H9 (cell line): Measurements from ENCODE around the gene ERF. TPM values are rescaled to one million over a fixed set of nuclear protein-coding genes. Genes with fewer than 3 reads are reported as not detected.
A peak's percentile ranks its signal among the peaks of the same experiment; 100 is the strongest.

Experiments
- DNase-seq: peaks from one replicate; pipeline ENCODE4 v3.0.0-alpha.2; 2017
- H2AFZ ChIP-seq: one replicate; pipeline ENCODE4 v1.6.1; 2013; ENCODE audit warnings: mild to moderate bottlenecking, low read length, control low read depth, moderate library complexity
- H2AK5ac ChIP-seq: 2 replicates; pipeline ENCODE4 v1.6.1; 2013; ENCODE audit warnings: low read length, control low read depth, mixed read lengths; ENCODE audit not compliant: insufficient read length
- H2BK120ac ChIP-seq: one replicate; pipeline ENCODE4 v1.6.1; 2013; ENCODE audit warnings: low read depth, mild to moderate bottlenecking, low read length, control low read depth, inconsistent platforms; ENCODE audit not compliant: poor library complexity, severe bottlenecking
- H2BK12ac ChIP-seq: 2 replicates; pipeline ENCODE4 v1.6.1; 2013; ENCODE audit warnings: low read length, control low read depth, mixed read lengths, low read depth; ENCODE audit not compliant: insufficient read length
- H2BK15ac ChIP-seq: 2 replicates; pipeline ENCODE4 v1.6.1; 2013; ENCODE audit warnings: low read depth, low read length, control low read depth
- H2BK20ac ChIP-seq: one replicate; pipeline ENCODE4 v1.6.1; 2013; ENCODE audit warnings: low read depth, mild to moderate bottlenecking, low read length, control low read depth, inconsistent platforms; ENCODE audit not compliant: poor library complexity, severe bottlenecking
- H2BK5ac ChIP-seq: 2 replicates; pipeline ENCODE4 v1.6.1; 2013; ENCODE audit warnings: low read length, control low read depth, mixed read lengths; ENCODE audit not compliant: insufficient read length
- H3K14ac ChIP-seq: 2 replicates; pipeline ENCODE4 v1.6.1; 2013; ENCODE audit warnings: low read length, control low read depth; ENCODE audit not compliant: insufficient read depth
- H3K18ac ChIP-seq: 2 replicates; pipeline ENCODE4 v1.6.1; 2013; ENCODE audit warnings: low read depth, mild to moderate bottlenecking, mixed read lengths, low read length, control low read depth; ENCODE audit not compliant: insufficient read length
- H3K23ac ChIP-seq: 2 replicates; pipeline ENCODE4 v1.6.1; 2013; ENCODE audit warnings: low read length, control low read depth, mixed read lengths, low read depth; ENCODE audit not compliant: insufficient read length
- H3K23me2 ChIP-seq: 2 replicates; pipeline ENCODE4 v1.6.1; 2013; ENCODE audit warnings: low read depth, mild to moderate bottlenecking, mixed read lengths, low read length, control low read depth; ENCODE audit not compliant: insufficient read length, poor library complexity, severe bottlenecking
- H3K27ac ChIP-seq: 2 replicates; pipeline ENCODE4 v1.5.1; 2013; ENCODE audit warnings: low read length, control low read depth, mixed read lengths, low read depth; ENCODE audit not compliant: insufficient read length
- H3K27me3 ChIP-seq: 2 replicates; pipeline ENCODE4 v1.6.1; 2013; ENCODE audit warnings: low read length, control low read depth, inconsistent platforms; ENCODE audit not compliant: insufficient read depth
- H3K4ac ChIP-seq: 2 replicates; pipeline ENCODE4 v1.6.1; 2013; ENCODE audit warnings: low read depth, mild to moderate bottlenecking, control low read depth, inconsistent platforms, low read length, moderate library complexity
- H3K4me1 ChIP-seq: 2 replicates; pipeline ENCODE4 v1.6.1; 2013; ENCODE audit warnings: low read length, control low read depth, inconsistent platforms; ENCODE audit not compliant: insufficient read depth
- H3K4me2 ChIP-seq: 2 replicates; pipeline ENCODE4 v1.6.1; 2013; ENCODE audit warnings: low read length, control low read depth, mixed read lengths; ENCODE audit not compliant: insufficient read length, insufficient read depth
- H3K56ac ChIP-seq: 2 replicates; pipeline ENCODE4 v1.6.1; 2013; ENCODE audit warnings: low read depth, mild to moderate bottlenecking, mixed read lengths, low read length, control low read depth; ENCODE audit not compliant: insufficient read length
- H3K79me1 ChIP-seq: 2 replicates; pipeline ENCODE4 v1.6.1; 2013; ENCODE audit warnings: low read depth, mild to moderate bottlenecking, moderate library complexity, low read length, control low read depth, inconsistent platforms; ENCODE audit not compliant: insufficient read depth, poor library complexity, severe bottlenecking
- H3K79me2 ChIP-seq: 2 replicates; pipeline ENCODE4 v1.6.1; 2013; ENCODE audit warnings: low read length, control low read depth, inconsistent platforms; ENCODE audit not compliant: insufficient read depth
- H3K9ac ChIP-seq: 2 replicates; pipeline ENCODE4 v1.6.1; 2013; ENCODE audit warnings: low read length, control low read depth, mixed read lengths; ENCODE audit not compliant: insufficient read length; ENCODE audit errors: extremely low read depth
- H3K9me3 ChIP-seq: one replicate; pipeline ENCODE4 v1.6.1; 2013; ENCODE audit warnings: low read depth, low read length, inconsistent platforms; ENCODE audit not compliant: control insufficient read depth
- H3T11ph ChIP-seq: one replicate; pipeline ENCODE4 v1.6.1; 2013; ENCODE audit warnings: mild to moderate bottlenecking, low read length, control low read depth, inconsistent platforms
- H4K20me1 ChIP-seq: one replicate; pipeline ENCODE4 v1.6.1; 2013; ENCODE audit not compliant: control insufficient read depth, insufficient read length, insufficient read depth
- H4K5ac ChIP-seq: 2 replicates; pipeline ENCODE4 v1.6.1; 2013; ENCODE audit warnings: low read depth, mild to moderate bottlenecking, mixed read lengths, low read length, control low read depth; ENCODE audit not compliant: insufficient read length
- H4K8ac ChIP-seq: replicated peaks from 2 replicates; pipeline ENCODE4 v1.6.1; 2013; ENCODE audit warnings: low read length, control low read depth, mixed read lengths, low read depth; ENCODE audit not compliant: insufficient read length
- H4K91ac ChIP-seq: 2 replicates; pipeline ENCODE4 v1.6.1; 2013; ENCODE audit warnings: low read depth, mild to moderate bottlenecking, moderate library complexity, mixed read lengths, low read length, control low read depth; ENCODE audit not compliant: insufficient read length
- H3K27ac Mint-ChIP-seq, 3 experiments: 2 replicates in 2 of 3; 3 replicates in 1 of 3; pipeline ENCODE4 v1.8.0; 2020 to 2021; ENCODE audit warnings: mixed read lengths in 3 of 3, mild to moderate bottlenecking in 1 of 3, moderate library complexity in 1 of 3
- H3K27me3 Mint-ChIP-seq: 2 replicates; pipeline ENCODE4 v1.8.0; 2021; ENCODE audit warnings: low read depth, mild to moderate bottlenecking, moderate library complexity, mixed read lengths
- H3K36me3 Mint-ChIP-seq, 3 experiments: 2 replicates in 2 of 3; 3 replicates in 1 of 3; pipeline ENCODE4 v1.8.0; 2020 to 2021; ENCODE audit warnings: low read depth in 3 of 3, mixed read lengths in 3 of 3; ENCODE audit not compliant: insufficient read depth in 1 of 3
- H3K4me1 Mint-ChIP-seq, 2 experiments: 2 replicates each; pipeline ENCODE4 v1.8.0; 2020; ENCODE audit warnings: mixed read lengths in 2 of 2
- H3K4me3 Mint-ChIP-seq, 2 experiments: 2 replicates in 1 of 2; 3 replicates in 1 of 2; pipeline ENCODE4 v1.8.0; 2020 to 2021; ENCODE audit warnings: mild to moderate bottlenecking in 2 of 2, mixed read lengths in 2 of 2, moderate library complexity in 1 of 2
- H3K9me3 Mint-ChIP-seq, 2 experiments: 2 replicates in 1 of 2; 3 replicates in 1 of 2; pipeline ENCODE4 v1.8.0; 2020; ENCODE audit warnings: mild to moderate bottlenecking in 2 of 2, mixed read lengths in 2 of 2, moderate library complexity in 1 of 2
- CTCF ChIP-seq: fragments of 200-600 bp; sonication (generic); conservative IDR thresholded peaks from 3 replicates; pipeline ENCODE4 v1.8.0; 2021; ENCODE audit warnings: antibody characterized with exemption, mild to moderate bottlenecking
- WGBS: extraction: QIAGEN DNeasy Blood & Tissue Kit; methylation state at CpG from one replicate; pipeline ENCODE4 v1.1.7; 2013; ENCODE audit warnings: missing lambda C conversion rate, low lambda C conversion rate, mixed read lengths; ENCODE audit not compliant: insufficient read length; ENCODE audit errors: extremely low coverage; 5-methylcytosine and 5-hydroxymethylcytosine counted together
- total RNA-seq: library from RNA; stranded (reverse); gene quantifications from 2 replicates; pipeline ENCODE4 v1.2.1, GENCODE V29; 2021

The ERF gene
- total RNA-seq, 1 experiment from 2014 or later, result 126 TPM

DNA sequence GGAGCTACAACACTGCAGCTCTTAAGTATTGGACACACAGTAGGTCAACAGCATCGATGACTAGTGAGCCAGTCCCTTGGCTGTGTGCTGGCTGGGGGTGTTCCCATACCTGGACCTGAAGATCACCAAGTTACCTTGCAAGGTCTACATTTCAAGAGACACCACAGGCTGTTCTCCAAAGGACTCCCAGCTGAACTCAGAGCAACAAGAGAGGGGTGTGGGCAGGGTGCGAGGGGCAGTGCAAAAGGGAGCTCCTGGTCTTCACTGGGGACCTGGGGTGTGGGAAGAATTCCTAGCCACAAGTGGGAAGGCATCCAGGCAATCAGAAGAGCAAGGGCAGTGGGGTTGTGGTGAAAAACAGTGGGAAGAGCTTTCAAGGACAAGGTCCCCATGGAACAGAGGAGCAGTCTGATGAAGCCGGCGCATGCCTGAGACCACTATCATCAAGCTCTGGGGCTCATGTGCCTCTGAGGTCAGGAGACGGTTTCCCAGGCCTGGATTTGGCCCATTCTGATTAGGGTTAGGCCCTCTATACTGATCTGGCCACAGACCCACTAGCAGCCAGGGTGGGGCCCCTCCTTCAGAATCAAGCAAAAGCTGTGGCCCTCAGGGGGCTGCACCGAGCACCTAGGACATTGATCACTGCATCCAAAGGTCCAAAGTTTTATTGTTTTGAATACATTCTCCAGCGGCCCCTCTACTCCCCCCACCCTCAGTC lies 7.8 kb downstream of the ERF start:
- Mint-ChIP-seq H3K4me3 (0 out of 5 replicates have a peak overlapping the region, but pooled peaks of 1 of the 2 experiments have one; percentile 21), H3K36me3 (peaks cover 5 to 25% (median 18%) of the 10 kb centered on the region in 3 experiments; a peak in 6 of 7 replicates), H3K9me3 (no peaks in the 10 kb centered on the region), H3K4me1 (peaks cover 30 to 44% of the 10 kb centered on the region in 2 experiments), H3K27me3 (no peaks in the 10 kb centered on the region; the same call in 1 of the 2 replicates), H3K27ac (peak overlapping the region in 1 of 3 experiments; percentile 68; a peak in 3 of 7 replicates)
- Histone ChIP-seq H3K4me2 (no peak overlapping the region), H3K9me3 (no peaks in the 10 kb centered on the region), H3K23ac (no peak overlapping the region), H3K56ac (no peak overlapping the region), H2BK20ac (no peak overlapping the region), H4K8ac (no peak overlapping the region), H4K91ac (no peak overlapping the region), H2AK5ac (no peak overlapping the region), H3K79me2 (peaks cover 2% of the 10 kb centered on the region; the same call in 1 of the 2 replicates), H2BK15ac (no peak overlapping the region), H3T11ph (no peak overlapping the region), H3K23me2 (peaks cover 4% of the 10 kb centered on the region), H3K27me3 (no peaks in the 10 kb centered on the region), H2AFZ (no peak overlapping the region), H3K79me1 (no peaks in the 10 kb centered on the region), H3K9ac (no peak overlapping the region), H2BK120ac (no peak overlapping the region), H3K4ac (no peak overlapping the region), H2BK5ac (no peak overlapping the region), H2BK12ac (no peak overlapping the region), H4K20me1 (no peaks in the 10 kb centered on the region), H3K18ac (no peak overlapping the region), H4K5ac (no peak overlapping the region), H3K27ac (no peak overlapping the region), H3K14ac (no peak overlapping the region), H3K4me1 (peaks cover 6% of the 10 kb centered on the region; the same call in 1 of the 2 replicates)
- WGBS, result no CpG with 5 or more reads among the region's 7 CpGs
- no peak for TF ChIP-seq CTCF
- no peak for DNase-seq
